NCI-H82 treated with DMSO at 0.1 percent for 48 hours (cell line): ENCODE data around the gene DDX21.
"Not testable (repeated sequence)": the region's sequence is repeated elsewhere in the genome, so short reads cannot be mapped to it uniquely, and the experiment has no call there.

Source experiments
- DNase-seq: peaks from one replicate; lab custom pipeline; 2025; ENCODE audit not compliant: unreplicated experiment; lab: John Stamatoyannopoulos, UW

Gene DDX21

GRCh38 chr10:68987611-68988010 lies 31.6 kb downstream of the DDX21 start:
- no peak for DNase-seq

GRCh38 chr10:68988530-68989316 lies 32.8 kb downstream of the DDX21 start, which contains the start of gene KIFBP:
KIFBP (plus strand) TSS chr10:68988803; CDS start chr10:68988833, 30 bp downstream.
- peak; percentile 84 for DNase-seq

- DNase-seq = no peak
These were observed 33.5 kb downstream of the DDX21 start for GRCh38 chr10:68989317-68989990.

- DNase-seq = no peak
These were observed 36.9 kb downstream of the DDX21 start for GRCh38 chr10:68992636-68993440.

GRCh38 chr10:68997211-68997610 lies 41.2 kb downstream of the DDX21 start:
- DNase-seq = no peak

GRCh38 chr10:69004821-69005220 lies 48.9 kb downstream of the DDX21 start:
- no peak for DNase-seq

- no peak for DNase-seq
These were observed 49.9 kb downstream of the DDX21 start for GRCh38 chr10:69005704-69006485.

GRCh38 chr10:69007260-69007659 lies 51.3 kb downstream of the DDX21 start:
- no peak for DNase-seq

- DNase-seq = no peak
These were observed 53.4 kb downstream of the DDX21 start for GRCh38 chr10:69009360-69009759.

GRCh38 chr10:69010151-69010640 lies 54.2 kb downstream of the DDX21 start:
- DNase-seq = no peak

- not testable (repeated sequence) for DNase-seq
These were observed 56.8 kb downstream of the DDX21 start for GRCh38 chr10:69012778-69013177.

- no peak for DNase-seq
These were observed 58.2 kb downstream of the DDX21 start for GRCh38 chr10:69014171-69014570.

- DNase-seq = no peak
These were observed 62.6 kb downstream of the DDX21 start for GRCh38 chr10:69018613-69019012.

GRCh38 chr10:69022611-69023010 lies 66.6 kb downstream of the DDX21 start:
- no peak for DNase-seq

GRCh38 chr10:69025370-69025896 lies 69.5 kb downstream of the DDX21 start:
- peak; percentile 58 for DNase-seq

GRCh38 chr10:69033256-69033655 lies 77.3 kb downstream of the DDX21 start:
- DNase-seq = no peak
